ENCODE results near the gene SYNE1.

Gene SYNE1

DNA sequence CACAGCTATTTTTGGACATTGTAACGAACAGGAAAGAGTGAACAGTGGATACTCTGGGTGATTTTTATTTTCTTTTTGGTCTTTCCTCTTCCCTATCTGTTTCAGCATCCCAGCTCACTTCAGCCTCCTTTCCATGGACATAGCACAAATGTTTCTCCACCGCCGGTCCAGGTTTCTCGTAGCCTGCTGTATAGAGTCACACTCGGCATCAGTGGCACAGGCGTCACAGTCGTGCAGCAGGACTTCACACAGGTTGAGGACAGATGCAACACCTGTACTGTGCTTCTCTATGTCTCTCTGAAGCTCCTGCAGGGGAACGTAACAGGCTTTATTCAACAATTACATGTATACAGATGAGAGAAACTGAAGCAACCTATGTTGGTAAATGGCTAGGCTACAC lies 481.4 kb downstream of the SYNE1 start:
- H3K27ac ChIP-seq, result no peak overlapping the region
- TF ChIP-seq, protein P1, sequence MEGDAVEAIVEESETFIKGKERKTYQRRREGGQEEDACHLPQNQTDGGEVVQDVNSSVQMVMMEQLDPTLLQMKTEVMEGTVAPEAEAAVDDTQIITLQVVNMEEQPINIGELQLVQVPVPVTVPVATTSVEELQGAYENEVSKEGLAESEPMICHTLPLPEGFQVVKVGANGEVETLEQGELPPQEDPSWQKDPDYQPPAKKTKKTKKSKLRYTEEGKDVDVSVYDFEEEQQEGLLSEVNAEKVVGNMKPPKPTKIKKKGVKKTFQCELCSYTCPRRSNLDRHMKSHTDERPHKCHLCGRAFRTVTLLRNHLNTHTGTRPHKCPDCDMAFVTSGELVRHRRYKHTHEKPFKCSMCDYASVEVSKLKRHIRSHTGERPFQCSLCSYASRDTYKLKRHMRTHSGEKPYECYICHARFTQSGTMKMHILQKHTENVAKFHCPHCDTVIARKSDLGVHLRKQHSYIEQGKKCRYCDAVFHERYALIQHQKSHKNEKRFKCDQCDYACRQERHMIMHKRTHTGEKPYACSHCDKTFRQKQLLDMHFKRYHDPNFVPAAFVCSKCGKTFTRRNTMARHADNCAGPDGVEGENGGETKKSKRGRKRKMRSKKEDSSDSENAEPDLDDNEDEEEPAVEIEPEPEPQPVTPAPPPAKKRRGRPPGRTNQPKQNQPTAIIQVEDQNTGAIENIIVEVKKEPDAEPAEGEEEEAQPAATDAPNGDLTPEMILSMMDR (conservative IDR thresholded peaks at IDR 0.05), result no peak
- TF ChIP-seq ZFX (IDR thresholded peaks at IDR 0.05), result no peak

DNA sequence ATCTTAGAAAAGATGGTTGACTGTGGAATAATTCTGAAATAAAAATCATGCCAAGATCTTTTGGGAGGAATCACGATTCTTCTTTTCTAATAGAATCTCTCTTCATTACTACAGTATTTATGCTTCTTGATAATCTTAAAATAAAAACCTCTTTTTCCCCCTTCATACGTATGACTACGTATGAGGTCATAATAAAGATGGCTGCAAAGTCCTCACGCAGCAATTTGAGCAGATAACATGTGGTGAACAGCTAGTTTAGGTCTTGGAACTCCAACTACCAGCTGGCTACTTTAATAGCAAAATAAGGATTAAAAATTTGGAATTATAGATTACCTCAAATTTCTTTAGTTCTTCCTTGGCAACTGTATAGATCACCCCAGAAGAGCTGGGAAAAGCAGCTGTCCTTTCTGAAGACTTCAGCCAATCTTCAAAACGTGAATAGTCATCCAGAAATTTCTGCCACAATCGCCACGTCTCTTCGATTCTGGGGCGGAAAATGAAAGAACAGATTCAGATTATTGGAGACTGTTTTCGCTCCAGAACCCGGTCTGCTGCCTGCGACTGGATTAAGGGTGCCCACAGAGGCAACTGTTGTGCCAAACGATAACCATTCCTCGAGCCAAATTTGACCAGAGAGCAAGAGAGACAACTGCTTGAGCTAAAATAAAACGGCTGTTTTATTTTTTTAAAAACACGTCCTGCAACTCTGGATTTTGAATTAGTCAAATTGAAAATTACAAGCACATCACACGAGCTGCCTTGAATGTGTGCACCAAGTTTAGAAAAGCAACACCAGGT lies 482.4 kb downstream of the SYNE1 start:
- no peak overlapping the region for H3K27ac ChIP-seq
- TF ChIP-seq ZFX (IDR thresholded peaks at IDR 0.05), result no peak
- TF ChIP-seq, protein P1 (conservative IDR thresholded peaks at IDR 0.05), result no peak

DNA sequence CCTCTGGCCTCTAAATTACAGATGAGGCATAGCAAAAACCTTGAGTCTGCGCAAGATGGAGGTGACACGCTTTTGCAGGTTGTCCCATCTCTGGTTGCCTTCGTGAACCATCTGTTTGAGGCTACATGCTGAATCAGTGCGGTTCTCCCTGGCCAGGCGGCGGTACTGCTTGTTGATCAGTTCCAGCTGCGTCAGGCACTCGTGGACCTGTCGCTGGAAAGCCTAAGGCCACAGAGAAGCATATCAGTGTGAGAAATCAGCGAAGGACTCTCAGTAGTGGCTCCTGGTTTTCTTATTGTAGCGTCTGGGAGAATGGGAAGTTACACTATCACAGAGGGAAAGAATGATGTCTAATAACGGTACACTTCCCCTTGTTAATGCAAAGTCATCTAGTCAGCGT lies 485.2 kb downstream of the SYNE1 start:
- H3K27ac ChIP-seq, result no peak overlapping the region
- TF ChIP-seq, protein P1 (conservative IDR thresholded peaks at IDR 0.05), result no peak
- TF ChIP-seq ZFX (IDR thresholded peaks at IDR 0.05), result no peak

DNA sequence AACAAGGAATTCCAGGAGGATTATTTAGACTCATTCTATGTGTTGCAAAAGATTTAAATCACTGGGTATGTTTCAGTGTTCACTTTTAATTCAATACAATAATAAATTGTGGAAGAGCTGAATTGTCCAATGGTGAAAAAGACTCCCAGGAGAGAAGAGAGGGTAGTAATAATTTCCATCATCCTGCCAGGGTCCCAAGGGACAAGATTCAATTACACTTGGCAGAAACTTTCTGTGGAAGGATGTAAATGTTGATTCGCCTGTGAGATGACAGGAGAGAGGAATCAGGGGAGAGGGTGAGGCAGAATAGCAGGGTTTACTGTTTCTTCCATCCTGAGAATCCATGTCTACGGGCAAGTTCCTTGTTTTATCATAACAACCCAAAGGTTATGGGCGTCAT lies 487.0 kb downstream of the SYNE1 start:
- TF ChIP-seq ZFX (IDR thresholded peaks at IDR 0.05), result no peak
- TF ChIP-seq, protein P1 (conservative IDR thresholded peaks at IDR 0.05), result no peak
- no peak overlapping the region for H3K27ac ChIP-seq

DNA sequence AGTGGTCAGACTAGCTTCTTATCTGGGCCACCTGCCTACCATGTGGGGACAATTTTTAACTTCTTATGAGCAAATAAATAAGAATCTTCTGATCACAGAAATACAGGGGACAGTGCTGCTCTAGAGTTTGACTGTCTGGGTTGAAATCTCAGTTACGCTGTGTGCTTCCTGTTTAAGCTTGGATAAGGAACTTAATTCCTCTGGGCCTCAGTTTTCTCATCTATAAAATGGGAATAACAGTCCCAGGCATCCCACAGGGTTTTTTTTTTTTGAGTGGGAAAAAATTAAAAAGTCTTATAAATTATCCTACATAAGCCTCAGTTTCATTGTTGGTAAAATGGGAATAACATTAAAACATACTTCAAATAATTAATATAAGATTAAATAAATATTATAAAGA lies 488.8 kb downstream of the SYNE1 start:
- no peak for TF ChIP-seq ZFX (IDR thresholded peaks at IDR 0.05)
- TF ChIP-seq, protein P1 (conservative IDR thresholded peaks at IDR 0.05), result no peak
- no peak overlapping the region for H3K27ac ChIP-seq

DNA sequence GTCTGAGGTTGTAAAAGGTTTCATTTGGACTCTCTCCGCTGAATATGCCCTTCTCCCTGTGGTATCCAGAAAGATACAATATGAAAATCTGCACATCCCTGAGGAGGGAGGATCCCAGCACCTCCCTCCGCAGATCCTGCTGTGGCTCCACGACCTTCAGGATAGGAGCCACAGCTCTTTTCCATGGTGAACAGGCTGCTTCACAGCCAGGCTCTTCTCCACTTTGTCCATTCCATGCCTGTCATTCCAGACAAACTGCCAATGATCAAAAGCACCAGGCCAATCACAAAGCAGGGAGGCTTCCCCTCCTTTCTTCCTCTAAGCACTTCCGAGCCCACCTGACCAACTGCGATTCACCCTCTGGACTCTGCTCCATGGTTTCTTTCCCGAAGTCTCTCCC lies 489.9 kb downstream of the SYNE1 start:
- no peak overlapping the region for H3K27ac ChIP-seq

DNA sequence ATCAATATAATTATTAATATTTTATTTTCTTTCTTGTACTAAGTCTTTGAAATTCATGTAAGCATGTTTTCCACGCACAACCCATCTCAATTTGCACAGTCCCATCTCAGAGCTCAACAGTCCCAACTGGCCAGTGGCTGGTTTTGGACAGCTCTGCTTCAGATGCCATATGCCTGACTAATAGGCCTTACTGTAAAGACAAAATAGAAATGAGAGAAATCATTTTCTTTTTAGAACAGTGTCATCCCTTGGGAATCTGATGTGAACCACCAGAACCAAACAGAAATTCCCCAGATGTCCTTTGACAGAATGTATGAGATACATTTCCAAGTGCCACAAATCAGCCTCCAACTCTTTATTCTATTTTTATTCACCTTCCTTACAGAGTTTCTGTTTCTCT lies 490.8 kb downstream of the SYNE1 start:
- H3K27ac ChIP-seq, result no peak overlapping the region
- TF ChIP-seq, protein P1 (conservative IDR thresholded peaks at IDR 0.05), result no peak
- no peak for TF ChIP-seq ZFX (IDR thresholded peaks at IDR 0.05)

More for the DNA sequence above, 489.9 kb downstream of the SYNE1 start:
- TF ChIP-seq, protein P1 (conservative IDR thresholded peaks at IDR 0.05), result no peak
- no peak for TF ChIP-seq ZFX (IDR thresholded peaks at IDR 0.05)

Measured in C4-2B (cell line).